Skeletal muscle tissue (tissue), 4 donors: Measurements from ENCODE around the gene CPTP. TPM values are rescaled to one million over a fixed set of nuclear protein-coding genes. Genes with fewer than 3 reads are reported as not detected.
A peak's percentile ranks its signal among the peaks of the same experiment; 100 is the strongest.
"Not testable (repeated sequence)": the region's sequence is repeated elsewhere in the genome, so short reads cannot be mapped to it uniquely, and the experiment has no call there.

Experiments used
- H3K27ac ChIP-seq: one replicate; pipeline ENCODE4 v1.7.0; 2013; ENCODE audit warnings: mild to moderate bottlenecking, low read depth, low read length, inconsistent platforms
- H3K27me3 ChIP-seq, 3 donors: one replicate each; pipeline ENCODE4 v1.7.0; 2013; ENCODE audit warnings: low read length in 3 of 3; ENCODE audit not compliant: control insufficient read depth in 3 of 3, insufficient read depth in 3 of 3
- H3K36me3 ChIP-seq, 3 donors: one replicate each; pipeline ENCODE4 v1.7.0; 2013; ENCODE audit warnings: low read length in 3 of 3; ENCODE audit not compliant: control insufficient read depth in 3 of 3, insufficient read depth in 3 of 3
- H3K4me1 ChIP-seq, 3 donors: one replicate each; pipeline ENCODE4 v1.7.0; 2013; ENCODE audit warnings: low read length in 3 of 3, mild to moderate bottlenecking in 3 of 3; ENCODE audit not compliant: control insufficient read depth in 3 of 3, insufficient read depth in 3 of 3
- H3K4me3 ChIP-seq, 3 donors: one replicate each; pipeline ENCODE4 v1.7.0; 2013; ENCODE audit warnings: low read length in 3 of 3
- H3K9ac ChIP-seq, 3 donors: one replicate each; pipeline ENCODE4 v1.7.0; 2013; ENCODE audit warnings: low read length in 3 of 3, mild to moderate bottlenecking in 3 of 3, moderate library complexity in 2 of 3, low read depth in 1 of 3
- H3K9me3 ChIP-seq, 3 donors: one replicate each; pipeline ENCODE4 v1.7.0; 2013; ENCODE audit warnings: low read length in 3 of 3; ENCODE audit not compliant: control insufficient read depth in 3 of 3
- total RNA-seq: library from RNA; depleted of rRNA; stranded (reverse); fragments of >200 nt; gene quantifications from one replicate; pipeline ENCODE4 v1.2.3, GENCODE V29; 2014
- donor health status: Osteomylitis.

CPTP gene
- total RNA-seq, 1 donor from 2014 or later, result 8.4 TPM

- Histone ChIP-seq H3K4me3 (no peak overlapping the region), H3K27ac (no peak overlapping the region), H3K27me3 (no peaks in the 10 kb centered on the region), H3K9ac (peak overlapping the region in 1 of 3 donors; percentile 66), H3K9me3 (no peaks in the 10 kb centered on the region), H3K4me1 (peaks cover 22 to 28% (median 27%) of the 10 kb centered on the region in 3 donors), H3K36me3 (peaks cover 43 to 47% (median 44%) of the 10 kb centered on the region in 3 donors)
These were observed 11.9 kb upstream of the CPTP start for GRCh38 chr1:1312450-1313314.

- no peaks in the 10 kb centered on the region for H3K27me3 ChIP-seq
- H3K4me3 ChIP-seq, result no peak overlapping the region
- no peak overlapping the region for H3K27ac ChIP-seq
- H3K9ac ChIP-seq, result peak overlapping the region in 1 of 3 donors; percentile 66
- peaks cover 43 to 47% (median 45%) of the 10 kb centered on the region in 3 donors for H3K36me3 ChIP-seq
- no peaks in the 10 kb centered on the region for H3K9me3 ChIP-seq
- peaks cover 30 to 38% (median 34%) of the 10 kb centered on the region in 3 donors for H3K4me1 ChIP-seq
These were observed 10.9 kb upstream of the CPTP start for GRCh38 chr1:1313500-1314236.

GRCh38 chr1:1314237-1314586 lies 10.4 kb upstream of the CPTP start:
- Histone ChIP-seq H3K9ac (no peak overlapping the region), H3K36me3 (peaks cover 48 to 53% (median 50%) of the 10 kb centered on the region in 3 donors), H3K27me3 (no peaks in the 10 kb centered on the region)

GRCh38 chr1:1314678-1315335 lies 9.8 kb upstream of the CPTP start:
- Histone ChIP-seq H3K27me3 (no peaks in the 10 kb centered on the region), H3K27ac (no peak overlapping the region), H3K9ac (peak overlapping the region in 1 of 3 donors; percentile 16), H3K4me3 (no peak overlapping the region), H3K36me3 (peaks cover 49 to 58% (median 51%) of the 10 kb centered on the region in 3 donors), H3K9me3 (no peaks in the 10 kb centered on the region), H3K4me1 (peaks cover 22 to 40% (median 34%) of the 10 kb centered on the region in 3 donors)

More at GRCh38 chr1:1314237-1314586, 10.4 kb upstream of the CPTP start:
- H3K27ac ChIP-seq, result no peak overlapping the region
- H3K4me3 ChIP-seq, result no peak overlapping the region
- peaks cover 28 to 40% (median 33%) of the 10 kb centered on the region in 3 donors for H3K4me1 ChIP-seq
- H3K9me3 ChIP-seq, result no peaks in the 10 kb centered on the region

- Histone ChIP-seq H3K4me1 (peaks cover 23 to 45% (median 38%) of the 10 kb centered on the region in 3 donors), H3K27ac (no peak overlapping the region), H3K27me3 (no peaks in the 10 kb centered on the region), H3K36me3 (peaks cover 49 to 60% (median 50%) of the 10 kb centered on the region in 3 donors), H3K9ac (no peak overlapping the region), H3K4me3 (no peak overlapping the region), H3K9me3 (no peaks in the 10 kb centered on the region)
These were observed 9.1 kb upstream of the CPTP start for GRCh38 chr1:1315435-1315954.

- Histone ChIP-seq H3K36me3 (peaks cover 45 to 57% (median 46%) of the 10 kb centered on the region in 3 donors), H3K4me1 (peaks cover 30 to 52% (median 44%) of the 10 kb centered on the region in 3 donors)
- not testable (repeated sequence) for H3K9me3 ChIP-seq, H3K27ac ChIP-seq, H3K9ac ChIP-seq, H3K27me3 ChIP-seq, H3K4me3 ChIP-seq
These were observed 8.4 kb upstream of the CPTP start for GRCh38 chr1:1316199-1316598.

GRCh38 chr1:1317420-1317819 lies 7.2 kb upstream of the CPTP start:
- peak overlapping the region in 1 of 3 donors; percentile 54 for H3K9ac ChIP-seq
- H3K4me1 ChIP-seq, result peaks cover 41 to 63% (median 55%) of the 10 kb centered on the region in 3 donors
- H3K36me3 ChIP-seq, result peaks cover 38 to 49% (median 40%) of the 10 kb centered on the region in 3 donors
- no peaks in the 10 kb centered on the region for H3K27me3 ChIP-seq
- no peaks in the 10 kb centered on the region for H3K9me3 ChIP-seq
- H3K27ac ChIP-seq, result peak overlapping the region; percentile 79
- no peak overlapping the region for H3K4me3 ChIP-seq

- peaks cover 31 to 45% (median 38%) of the 10 kb centered on the region in 3 donors for H3K36me3 ChIP-seq
These were observed 6.4 kb upstream of the CPTP start for GRCh38 chr1:1318131-1318652.

More at GRCh38 chr1:1318131-1318652, 6.4 kb upstream of the CPTP start:
- peak overlapping the region; percentile 79 for H3K27ac ChIP-seq
- no peaks in the 10 kb centered on the region for H3K9me3 ChIP-seq
- H3K9ac ChIP-seq, result peak overlapping the region in 1 of 3 donors; percentile 38
- no peaks in the 10 kb centered on the region for H3K27me3 ChIP-seq
- H3K4me3 ChIP-seq, result no peak overlapping the region
- H3K4me1 ChIP-seq, result peaks cover 42 to 63% (median 53%) of the 10 kb centered on the region in 3 donors
